ENCODE results near the gene RGCC. TPM values are rescaled to one million over a fixed set of nuclear protein-coding genes. Genes with fewer than 3 reads are reported as not detected.
"Not testable (repeated sequence)": the region's sequence is repeated elsewhere in the genome, so short reads cannot be mapped to it uniquely, and the experiment has no call there.

RGCC gene
- polyA plus RNA-seq, 4 donors, result 13.9 to 32.9 (median 16.4) TPM

- no peak for DNase-seq (ENCODE audit: low read depth in 4 of 4, low spot score in 3 of 4)
Observed at GRCh38 chr13:41487222-41487621, 29.9 kb downstream of the RGCC start.

GRCh38 chr13:41488124-41488523, 30.8 kb downstream of the RGCC start:
- DNase-seq (ENCODE audit: low read depth in 4 of 4, low spot score in 3 of 4), result no peak

GRCh38 chr13:41490371-41491015, 33.1 kb downstream of the RGCC start:
- DNase-seq (ENCODE audit: low read depth in 4 of 4, low spot score in 3 of 4), result no peak

- no peak for DNase-seq (ENCODE audit: low read depth in 4 of 4, low spot score in 3 of 4)
Observed at GRCh38 chr13:41491436-41491835, 34.1 kb downstream of the RGCC start.

- no peak for DNase-seq (ENCODE audit: low read depth in 4 of 4, low spot score in 3 of 4)
Observed at GRCh38 chr13:41492432-41493260, 35.3 kb downstream of the RGCC start.

GRCh38 chr13:41494202-41494601, 36.9 kb downstream of the RGCC start:
- DNase-seq (ENCODE audit: low read depth in 4 of 4, low spot score in 3 of 4), result no peak

- DNase-seq (ENCODE audit: low read depth in 4 of 4, low spot score in 3 of 4), result no peak
Observed at GRCh38 chr13:41495044-41495443, 37.7 kb downstream of the RGCC start.

GRCh38 chr13:41496420-41497234, 39.3 kb downstream of the RGCC start:
- DNase-seq (ENCODE audit: low read depth in 4 of 4, low spot score in 3 of 4), result no peak

- no peak for DNase-seq (ENCODE audit: low read depth in 4 of 4, low spot score in 3 of 4)
Observed at GRCh38 chr13:41497436-41497835, 40.1 kb downstream of the RGCC start.

GRCh38 chr13:41499452-41499851, 42.1 kb downstream of the RGCC start:
- DNase-seq (ENCODE audit: low read depth in 4 of 4, low spot score in 3 of 4), result no peak

GRCh38 chr13:41500511-41500910, 43.2 kb downstream of the RGCC start:
- no peak for DNase-seq (ENCODE audit: low read depth in 4 of 4, low spot score in 3 of 4)

- no peak for DNase-seq (ENCODE audit: low read depth in 4 of 4, low spot score in 3 of 4)
Observed at GRCh38 chr13:41501281-41501680, 43.9 kb downstream of the RGCC start.

- DNase-seq (ENCODE audit: low read depth in 4 of 4, low spot score in 3 of 4), result no peak
Observed at GRCh38 chr13:41502031-41502430, 44.7 kb downstream of the RGCC start.

GRCh38 chr13:41502673-41503072, 45.3 kb downstream of the RGCC start:
- DNase-seq (ENCODE audit: low read depth in 4 of 4, low spot score in 3 of 4), result no peak

GRCh38 chr13:41503356-41503755, 46.0 kb downstream of the RGCC start:
- no peak for DNase-seq (ENCODE audit: low read depth in 4 of 4, low spot score in 3 of 4)

- DNase-seq (ENCODE audit: low read depth in 4 of 4, low spot score in 3 of 4), result not testable (repeated sequence)
Observed at GRCh38 chr13:41504657-41505056, 47.3 kb downstream of the RGCC start.

- no peak for DNase-seq (ENCODE audit: low read depth in 4 of 4, low spot score in 3 of 4)
Observed at GRCh38 chr13:41505209-41505835, 48.0 kb downstream of the RGCC start.

GRCh38 chr13:41506312-41506711, 49.0 kb downstream of the RGCC start:
- DNase-seq (ENCODE audit: low read depth in 4 of 4, low spot score in 3 of 4), result no peak

- DNase-seq (ENCODE audit: low read depth in 4 of 4, low spot score in 3 of 4), result no peak
Observed at GRCh38 chr13:41509971-41510370, 52.6 kb downstream of the RGCC start.

- DNase-seq (ENCODE audit: low read depth in 4 of 4, low spot score in 3 of 4), result no peak
Observed at GRCh38 chr13:41511827-41512226, 54.5 kb downstream of the RGCC start.

GRCh38 chr13:41512441-41512840, 55.1 kb downstream of the RGCC start:
- no peak for DNase-seq (ENCODE audit: low read depth in 4 of 4, low spot score in 3 of 4)

Measured in left renal pelvis (tissue), 4 donors.